WTC11 (cell line): ENCODE data around the gene PADI1. TPM values are rescaled to one million over a fixed set of nuclear protein-coding genes. Genes with fewer than 3 reads are reported as not detected.

Source experiments
- ATAC-seq: fragments of 200-7000 bp; cut with Tn5 transposase; 2 replicates; pipeline ENCODE4 v1.10.0; 2021; ENCODE audit warnings: mild to moderate bottlenecking, moderate library complexity
- CTCF ChIA-PET: fragments of 300-600 bp; sonication (Branson Sonifier 250); formaldehyde crosslinking; loops from one replicate; lab custom pipeline; 2021; ENCODE audit warnings: antibody characterized with exemption; lab: Charles Lee
- POLR2A ChIA-PET: fragments of 350-600 bp; sonication (Branson Sonifier 250); formaldehyde crosslinking; loops from one replicate; lab custom pipeline; 2021; ENCODE audit warnings: antibody characterized with exemption; lab: Charles Lee
- DNase-seq: peaks from one replicate; pipeline ENCODE4 v3.0.0; 2021; ENCODE audit warnings: low spot score
- H3K27ac Mint-ChIP-seq: 2 replicates; pipeline ENCODE4 v1.8.0; 2021; ENCODE audit warnings: mixed read lengths
- H3K27me3 Mint-ChIP-seq: 2 replicates; pipeline ENCODE4 v1.8.0; 2021; ENCODE audit warnings: low read depth, mild to moderate bottlenecking, moderate library complexity, mixed read lengths
- H3K36me3 Mint-ChIP-seq: 2 replicates; pipeline ENCODE4 v1.8.0; 2021; ENCODE audit warnings: mixed read lengths
- H3K4me1 Mint-ChIP-seq: 2 replicates; pipeline ENCODE4 v1.8.0; 2022; ENCODE audit warnings: mixed read lengths
- H3K4me3 Mint-ChIP-seq: 2 replicates; pipeline ENCODE4 v1.8.0; 2021; ENCODE audit warnings: mild to moderate bottlenecking, moderate library complexity, mixed read lengths
- H3K9me3 Mint-ChIP-seq: 2 replicates; pipeline ENCODE4 v1.8.0; 2021; ENCODE audit warnings: mixed read lengths
- EMX1 ChIP-seq: fragments of 250-450 bp; sonication (Bioruptor Pico); IDR thresholded peaks from 2 replicates; pipeline ENCODE4 v1.8.0; 2021; ENCODE audit warnings: mild to moderate bottlenecking
- FOXK1 ChIP-seq: sonication (generic); formaldehyde crosslinking; IDR thresholded peaks from 2 replicates; pipeline ENCODE4 v1.8.0; 2022; ENCODE audit warnings: mild to moderate bottlenecking, moderate library complexity, missing genetic modification reagents
- FOXP1 ChIP-seq: sonication (generic); formaldehyde crosslinking; IDR thresholded peaks from 2 replicates; pipeline ENCODE4 v1.8.0; 2022; ENCODE audit warnings: missing genetic modification reagents, mild to moderate bottlenecking, moderate library complexity, borderline replicate concordance
- GABPB1 ChIP-seq: sonication (generic); formaldehyde crosslinking; IDR thresholded peaks from 2 replicates; pipeline ENCODE4 v1.8.1; 2023; ENCODE audit warnings: mild to moderate bottlenecking, missing genetic modification reagents
- JAZF1 ChIP-seq: fragments of 250-450 bp; sonication (Bioruptor Pico); IDR thresholded peaks from 2 replicates; pipeline ENCODE4 v1.9.0; 2021; ENCODE audit warnings: moderate library complexity, mild to moderate bottlenecking, inconsistent platforms
- MXD4 ChIP-seq: fragments of 250-450 bp; sonication (Bioruptor Pico); IDR thresholded peaks from 2 replicates; pipeline ENCODE4 v1.8.0; 2021; ENCODE audit warnings: mild to moderate bottlenecking, moderate library complexity, borderline replicate concordance
- NR2C2 ChIP-seq: sonication (generic); formaldehyde crosslinking; IDR thresholded peaks from 2 replicates; pipeline ENCODE4 v1.8.0; 2022; ENCODE audit warnings: mild to moderate bottlenecking, missing genetic modification reagents
- PRDM15 ChIP-seq: sonication (generic); formaldehyde crosslinking; IDR thresholded peaks from 2 replicates; pipeline ENCODE4 v1.8.0; 2022; ENCODE audit warnings: missing genetic modification reagents
- PREB ChIP-seq: sonication (generic); formaldehyde crosslinking; IDR thresholded peaks from 2 replicates; pipeline ENCODE4 v1.8.1; 2022; ENCODE audit warnings: mild to moderate bottlenecking, missing genetic modification reagents, moderate library complexity, borderline replicate concordance
- STAT6 ChIP-seq: sonication (generic); formaldehyde crosslinking; conservative IDR thresholded peaks from 2 replicates; pipeline ENCODE4 v1.8.1; 2023; ENCODE audit warnings: mild to moderate bottlenecking, low read depth, missing genetic modification reagents, moderate library complexity
- TEAD4 ChIP-seq: sonication (generic); formaldehyde crosslinking; IDR thresholded peaks from 2 replicates; pipeline ENCODE4 v1.8.0; 2022; ENCODE audit warnings: mild to moderate bottlenecking, missing genetic modification reagents
- USF1 ChIP-seq: sonication (generic); formaldehyde crosslinking; IDR thresholded peaks from 2 replicates; pipeline ENCODE4 v1.8.0; 2022; ENCODE audit warnings: mild to moderate bottlenecking, missing genetic modification reagents
- ZMAT4 ChIP-seq: fragments of 250-450 bp; sonication (Bioruptor Pico); IDR thresholded peaks from 2 replicates; pipeline ENCODE4 v1.9.0; 2021; ENCODE audit warnings: mild to moderate bottlenecking
- ZNF121 ChIP-seq: sonication (generic); formaldehyde crosslinking; IDR thresholded peaks from 2 replicates; pipeline ENCODE4 v1.8.0; 2023; ENCODE audit warnings: missing genetic modification reagents
- ZNF232 ChIP-seq: sonication (generic); formaldehyde crosslinking; IDR thresholded peaks from 2 replicates; pipeline ENCODE4 v1.8.0; 2022; ENCODE audit warnings: mild to moderate bottlenecking, missing genetic modification reagents
- total RNA-seq: library from RNA; stranded (reverse); gene quantifications from 3 replicates; pipeline ENCODE4 v1.2.3, GENCODE V29; 2021

PADI1 gene
- total RNA-seq, 1 experiment from 2014 or later = 0.15 TPM

GRCh38 chr1:17183388-17184160 lies 21.4 kb upstream of the PADI1 start (continued):
- TF ChIP-seq PRDM15 (CRISPR knock-in tag) = no peak
- TF ChIP-seq EMX1 (CRISPR knock-in tag) = no peak
- TF ChIP-seq FOXK1 (CRISPR knock-in tag) = no peak
- no peak for TF ChIP-seq JAZF1 (CRISPR knock-in tag)
- TF ChIP-seq TEAD4 (CRISPR knock-in tag) = no peak

- DNase-seq (no peak), ATAC-seq (no peak)
- Mint-ChIP-seq H3K4me1 (peaks cover 17% of the 10 kb centered on the region), H3K27me3 (no peaks in the 10 kb centered on the region; the same call in 1 of the 2 replicates), H3K9me3 (peaks cover 12% of the 10 kb centered on the region), H3K27ac (no peak overlapping the region), H3K36me3 (peaks cover 4% of the 10 kb centered on the region), H3K4me3 (no peak overlapping the region)
- TF ChIP-seq ZMAT4 (no peak), TEAD4 (CRISPR knock-in tag) (no peak)
- ChIA-PET POLR2A (interaction anchor here (1.2 kb wide), 1 partner anchor 121 kb away, joined by 3 read pairs; no protein-coding TSS in a partner anchor), CTCF (no interaction called here)
Observed at GRCh38 chr1:17184161-17184665, 20.7 kb upstream of the PADI1 start.

- POLR2A ChIA-PET = no interaction called here
- peaks cover 4% of the 10 kb centered on the region for H3K36me3 Mint-ChIP-seq
- H3K27me3 Mint-ChIP-seq = no peaks in the 10 kb centered on the region; the same call in 1 of the 2 replicates
- no peak for DNase-seq
- no peak overlapping the region for H3K4me3 Mint-ChIP-seq
- H3K27ac Mint-ChIP-seq = no peak overlapping the region
- CTCF ChIA-PET = no interaction called here
- TF ChIP-seq ZNF121 (CRISPR knock-in tag) (no peak), NR2C2 (no peak), FOXP1 (CRISPR knock-in tag) (no peak), PREB (CRISPR knock-in tag) (no peak), EMX1 (CRISPR knock-in tag) (no peak), STAT6 (no peak), USF1 (CRISPR knock-in tag) (no peak), MXD4 (no peak), ZNF232 (CRISPR knock-in tag) (no peak), GABPB1 (CRISPR knock-in tag) (no peak)
- TF ChIP-seq, all 79 proteins: peak for 0
- peaks cover 18% of the 10 kb centered on the region for H3K4me1 Mint-ChIP-seq
- peaks cover 12% of the 10 kb centered on the region for H3K9me3 Mint-ChIP-seq
- no peak for ATAC-seq
Observed at GRCh38 chr1:17184822-17185484, 20.0 kb upstream of the PADI1 start.
